Heart left ventricle (tissue), 16 donors: Measurements from ENCODE around the gene LIPM. TPM values are rescaled to one million over a fixed set of nuclear protein-coding genes. Genes with fewer than 3 reads are reported as not detected.

Experiments used
- ATAC-seq, 4 donors: fragments of 200-7000 bp; cut with Tn5 transposase; one replicate each; pipeline ENCODE4 v1.9.1; 2020 to 2022; ENCODE audit warnings: moderate library complexity in 4 of 4, mild to moderate bottlenecking in 3 of 4, moderate number of reproducible peaks in 1 of 4
- DNase-seq, 5 donors: peaks; one replicate each; pipeline ENCODE4 v3.0.0-alpha.2; 2020
- H3K27ac ChIP-seq, 12 donors: fragments of 200-600 bp; sonication (generic) in 4 of 12; one replicate each; pipeline versions ENCODE4 v1.5.0 to v1.8.0; 2016 to 2022; ENCODE audit warnings: mild to moderate bottlenecking in 2 of 12
- H3K27me3 ChIP-seq, 9 donors: fragments of 200-600 bp; sonication (generic) in 2 of 9; one replicate each; pipeline versions ENCODE4 v1.5.1 to v1.8.0; 2016 to 2022; ENCODE audit warnings: mild to moderate bottlenecking in 3 of 9
- H3K36me3 ChIP-seq, 9 donors: fragments of 200-600 bp; sonication (generic) in 2 of 9; one replicate each; pipeline versions ENCODE4 v1.5.0 to v1.8.0; 2018 to 2022; ENCODE audit warnings: mild to moderate bottlenecking in 2 of 9
- H3K4me1 ChIP-seq, 12 donors: fragments of 200-600 bp; sonication (generic) in 4 of 12; one replicate each; pipeline versions ENCODE4 v1.5.0 to v1.8.0; 2016 to 2022; ENCODE audit warnings: mild to moderate bottlenecking in 3 of 12
- H3K4me3 ChIP-seq, 12 donors: fragments of 200-600 bp; sonication (generic) in 4 of 12; one replicate each; pipeline versions ENCODE4 v1.5.0 to v1.8.0; 2017 to 2022; ENCODE audit warnings: mild to moderate bottlenecking in 9 of 12, moderate library complexity in 4 of 12
- H3K9me3 ChIP-seq, 12 donors: fragments of 200-600 bp; sonication (generic) in 4 of 12; one replicate each; pipeline versions ENCODE4 v1.5.0 to v1.8.0; 2016 to 2022; ENCODE audit warnings: mild to moderate bottlenecking in 1 of 12
- CTCF ChIP-seq, 12 donors: fragments of 200-600 bp; sonication (generic) in 4 of 12; IDR thresholded peaks; one replicate each; pipeline versions ENCODE4 v1.5.0 to v1.8.0; 2018 to 2022; ENCODE audit warnings: antibody characterized with exemption in 12 of 12, mild to moderate bottlenecking in 5 of 12
- POLR2A ChIP-seq, 2 donors: fragments of 450-650 bp; IDR thresholded peaks; one replicate each; pipeline ENCODE4 v1.6.1; 2017; ENCODE audit warnings: antibody characterized with exemption in 2 of 2, mild to moderate bottlenecking in 2 of 2, moderate library complexity in 2 of 2
- WGBS, 4 donors: extraction: QIAGEN DNeasy Blood & Tissue Kit in 2 of 4; methylation state at CpG; one replicate each; pipeline versions ENCODE4 v1.1.5 to v1.1.7; 2013 to 2018; 5-methylcytosine and 5-hydroxymethylcytosine counted together
- intact Hi-C, 10 donors: fragments of 100-400 bp; cut with DNase I; formaldehyde crosslinking; loops; one replicate each; pipeline versions ENCODE4 v1.11.1 to v1.14.2; 2022
- polyA plus RNA-seq, 2 donors: library from polyadenylated mRNA; stranded (reverse); fragments of 200-250 nt; gene quantifications; one replicate each; pipeline ENCODE4 v1.2.3, GENCODE V29; 2013
- total RNA-seq, 9 donors: library from RNA; depleted of rRNA in 2 of 9; stranded (reverse); fragments of >200 nt in 2 of 9; fragmentation: NEBNext Ultra II Directional in 3 of 9; extraction: Animal tissue kit (Norgen Biotek cat#: 25700) in 3 of 9; gene quantifications; one replicate each; pipeline versions ENCODE4 v1.1.0 to v1.2.4, GENCODE V29; 2016 to 2023
- donor health status: ischemic (EF 13 %, LVEDD 7.1; RV severe dilation, severe dysfunction).
- donor health status: healthy with polysubstance abuse.
- donor health status: DM: no; HTN: yes; CAD: no.
- donor health status: DM: no; HTN: no; CAD: no.
- donor health status: ischemic (EF 25% LVEDD 6.9; RV normal size, moderate dysfunction).
- donor health status: ischemic (EF 25% LVEDD 5.7; RV mildly dilated, moderate dysfunction).
- donor health status: healthy.
- donor health status: DM: yes; HTN: yes; CAD: no.
- donor health status: ischemic (EF 35%, LVEDD 5.7; RV mildly dilated, moderate dysfunction).
- donor health status: nonischemic (EF 11% LVEDD 7.7; RV severe dilation, severe dysfunction).
- donor health status: DM: yes; HTN: yes; CAD: no.
- donor health status: PGD.
- donor health status: ischemic (EF 29% LVEDD 5.4; RV normal size, mild dysfunction).
- donor health status: nonischemic (EF 23%, LVEDD 6.1; RV moderate dilation, normal function).

LIPM gene
- total and polyA plus RNA-seq, 11 donors, result not detected

DNA sequence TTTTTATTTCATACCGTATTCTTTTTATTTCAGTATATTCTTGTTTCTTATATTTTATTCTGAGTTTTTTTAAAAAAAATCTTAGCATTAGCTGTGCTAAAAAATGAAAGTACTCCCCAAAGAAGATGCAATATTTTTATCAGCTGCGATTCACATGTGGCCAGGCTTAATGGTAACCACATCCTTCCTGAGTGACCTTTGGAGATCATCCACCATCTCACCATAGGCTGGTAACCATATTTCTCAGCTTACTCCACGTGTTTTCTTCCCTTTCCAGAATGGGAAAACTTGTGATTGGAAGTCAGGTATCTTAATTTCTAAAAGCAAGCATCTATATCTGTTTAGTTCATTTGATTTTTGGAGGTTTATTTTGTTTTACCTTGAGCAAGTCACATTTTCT lies 18.8 kb upstream of the LIPM start:
- DNase-seq, result no peak
- intact Hi-C loops, result no loop called here
- Histone ChIP-seq H3K4me1 (no peaks in the 10 kb centered on the region), H3K27ac (no peak overlapping the region), H3K4me3 (no peak overlapping the region), H3K27me3 (no peaks in the 10 kb centered on the region), H3K36me3 (no peaks in the 10 kb centered on the region), H3K9me3 (no peaks in the 10 kb centered on the region)
- no peak for ATAC-seq
- TF ChIP-seq CTCF (IDR thresholded peaks at IDR 0.05), result no peak
- no peak for TF ChIP-seq POLR2A (IDR thresholded peaks at IDR 0.05)
- 60 to 68% (median 66%) methylated on average over 3 of the region's 3 CpGs for WGBS, 4 donors

DNA sequence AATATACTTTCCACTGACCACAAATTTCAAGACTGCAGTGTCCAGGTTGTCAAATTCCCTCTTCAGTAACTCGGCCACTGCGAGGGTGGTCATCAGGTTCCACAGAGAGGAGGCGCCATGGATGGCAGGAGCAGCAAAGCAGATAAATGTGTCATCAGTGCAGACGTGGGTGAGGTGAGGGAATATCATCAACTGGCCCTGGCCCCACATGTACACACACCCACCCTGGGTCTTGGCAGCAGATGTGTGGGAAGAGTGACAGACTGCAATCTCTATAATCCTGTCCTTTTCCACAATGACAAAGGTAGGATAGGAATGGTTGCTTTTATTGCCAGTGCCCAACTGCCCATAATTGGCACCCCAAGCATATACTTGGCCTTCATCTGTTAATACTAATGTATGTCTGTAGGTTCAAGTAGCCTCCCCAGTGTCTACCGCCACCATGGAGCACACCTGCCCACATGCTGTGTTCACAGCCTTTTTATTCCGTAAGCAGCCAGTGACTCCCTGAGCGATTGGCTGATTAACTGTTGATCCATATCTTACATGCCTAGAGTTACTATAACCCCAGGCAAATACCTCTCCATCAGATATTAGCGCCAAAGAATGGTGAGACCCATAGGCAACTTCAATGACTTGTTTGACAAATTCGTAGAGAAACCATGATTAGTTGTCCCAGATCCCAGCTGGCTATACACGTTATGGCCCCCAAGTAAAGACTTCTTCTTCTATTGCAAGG lies 16.3 kb upstream of the LIPM start:
- Histone ChIP-seq H3K9me3 (no peaks in the 10 kb centered on the region), H3K4me3 (no peak overlapping the region), H3K27me3 (no peaks in the 10 kb centered on the region), H3K36me3 (no peaks in the 10 kb centered on the region), H3K27ac (no peak overlapping the region), H3K4me1 (no peaks in the 10 kb centered on the region)
- no peak for DNase-seq
- WGBS, 4 donors, result 82 to 84% (median 82%) methylated on average over 10 of the region's 10 CpGs
- intact Hi-C loops, result no loop called here
- TF ChIP-seq CTCF (IDR thresholded peaks at IDR 0.05), result no peak
- no peak for TF ChIP-seq POLR2A (IDR thresholded peaks at IDR 0.05)
- ATAC-seq, result no peak

DNA sequence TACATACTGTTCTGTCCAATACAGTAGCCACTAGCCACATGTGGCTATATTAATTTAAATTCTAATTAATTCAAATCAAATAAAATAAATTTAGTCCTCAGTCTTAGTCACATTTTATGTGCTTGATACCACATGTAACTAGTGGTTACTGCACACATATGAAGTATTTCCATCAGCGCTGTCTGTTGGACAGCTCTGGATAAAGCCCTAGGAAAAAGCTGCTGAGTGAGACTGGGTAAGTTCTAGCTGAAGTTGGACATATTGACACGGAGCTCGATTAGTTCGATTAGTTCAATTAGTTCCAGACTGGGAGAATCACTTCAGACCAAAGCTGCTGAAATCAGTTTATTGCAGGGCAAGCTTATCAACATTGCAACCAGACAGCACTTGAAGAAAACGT lies 15.1 kb upstream of the LIPM start:
- Histone ChIP-seq H3K4me1 (peaks cover 0 to 3% (median 0%) of the 10 kb centered on the region in 12 donors), H3K36me3 (no peaks in the 10 kb centered on the region), H3K9me3 (no peaks in the 10 kb centered on the region), H3K27ac (no peak overlapping the region), H3K27me3 (no peaks in the 10 kb centered on the region), H3K4me3 (no peak overlapping the region)
- WGBS, 4 donors, result 58 to 75% (median 65%) methylated on average over 5 of the region's 5 CpGs
- intact Hi-C loops, result no loop called here
- TF ChIP-seq POLR2A (IDR thresholded peaks at IDR 0.05), result no peak
- ATAC-seq (no peak), DNase-seq (no peak)

DNA sequence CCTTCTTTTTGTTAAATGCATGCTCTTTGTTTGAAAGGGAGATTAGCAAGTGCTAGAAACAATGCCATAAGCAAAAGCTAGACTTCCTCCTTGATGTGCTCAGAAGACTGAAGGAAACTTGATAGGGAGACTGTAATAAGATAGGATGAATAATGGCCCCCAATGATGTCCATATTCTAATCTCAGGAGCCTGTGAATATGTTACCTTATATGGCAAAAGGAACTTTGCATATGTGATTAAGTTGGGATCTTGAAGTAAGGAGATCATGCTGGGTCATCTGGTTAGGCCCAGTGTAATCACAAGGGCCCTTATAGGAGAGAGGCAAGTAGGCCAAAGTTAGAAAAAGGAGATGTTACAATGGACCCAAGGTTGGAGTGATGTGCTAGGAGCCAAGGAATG lies 13.6 kb upstream of the LIPM start:
- no peak for TF ChIP-seq CTCF (IDR thresholded peaks at IDR 0.05)
- TF ChIP-seq POLR2A (IDR thresholded peaks at IDR 0.05), result no peak
- ATAC-seq (no peak), DNase-seq (no peak)
- Histone ChIP-seq H3K4me1 (peaks cover 0 to 3% (median 0%) of the 10 kb centered on the region in 12 donors), H3K27ac (no peak overlapping the region), H3K9me3 (no peaks in the 10 kb centered on the region), H3K36me3 (no peaks in the 10 kb centered on the region), H3K27me3 (no peaks in the 10 kb centered on the region), H3K4me3 (no peak overlapping the region)
- intact Hi-C loops, result no loop called here

DNA sequence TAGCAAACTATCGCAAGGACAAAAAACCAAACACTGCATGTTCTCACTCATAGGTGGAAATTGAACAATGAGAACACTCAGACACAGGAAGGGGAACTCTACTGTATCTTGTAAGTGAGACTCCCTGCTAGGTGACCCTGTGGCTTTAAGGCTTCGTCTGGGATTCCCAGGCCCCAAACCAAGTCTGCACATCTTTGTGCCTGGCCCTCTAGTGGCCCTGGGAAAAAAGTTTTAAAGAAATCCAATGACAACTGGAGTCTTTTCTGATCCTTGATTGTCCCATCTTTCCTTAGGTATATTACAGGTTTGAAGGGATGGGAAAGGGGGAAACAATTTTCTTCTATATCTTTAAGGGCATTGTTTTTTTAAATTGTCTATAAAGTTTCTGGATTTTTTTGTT lies 10.6 kb upstream of the LIPM start:
- H3K27ac ChIP-seq, result no peak overlapping the region
- intact Hi-C loops, result loop anchor here in 7 of 10 donors (5.0 to 10.0 kb wide), 5 partner anchors 97 to 227 kb away; partner anchors contain the start of genes LIPJ (in 1 of the 7) and RNLS (in 1 of the 7)
- DNase-seq (peak in 1 of 5 donors; percentile 14), ATAC-seq (peak in 3 of 4 donors; percentile 36 to 48 (median 39))
- H3K36me3 ChIP-seq, result no peaks in the 10 kb centered on the region
- peaks cover 0 to 4% (median 0%) of the 10 kb centered on the region in 9 donors for H3K27me3 ChIP-seq
- TF ChIP-seq CTCF (IDR thresholded peaks at IDR 0.05), result peak in 11 of 12 donors; percentile 13 to 50 (median 32)
- TF ChIP-seq POLR2A (IDR thresholded peaks at IDR 0.05), result no peak
- peaks cover 0 to 3% (median 0%) of the 10 kb centered on the region in 12 donors for H3K4me1 ChIP-seq
- H3K4me3 ChIP-seq, result no peak overlapping the region
- H3K9me3 ChIP-seq, result no peaks in the 10 kb centered on the region
- 45 to 63% (median 53%) methylated on average over 2 of the region's 2 CpGs for WGBS, 4 donors
